H9 (cell line): ENCODE measurements around the gene GTF2F2. TPM values are rescaled to one million over a fixed set of nuclear protein-coding genes. Genes with fewer than 3 reads are reported as not detected.

ENCODE experiments used
- DNase-seq: peaks from one replicate; pipeline ENCODE4 v3.0.0-alpha.2; 2017
- H2AFZ ChIP-seq: one replicate; pipeline ENCODE4 v1.6.1; 2013; ENCODE audit warnings: mild to moderate bottlenecking, low read length, control low read depth, moderate library complexity
- H2AK5ac ChIP-seq: 2 replicates; pipeline ENCODE4 v1.6.1; 2013; ENCODE audit warnings: low read length, control low read depth, mixed read lengths; ENCODE audit not compliant: insufficient read length
- H2BK120ac ChIP-seq: one replicate; pipeline ENCODE4 v1.6.1; 2013; ENCODE audit warnings: low read depth, mild to moderate bottlenecking, low read length, control low read depth, inconsistent platforms; ENCODE audit not compliant: poor library complexity, severe bottlenecking
- H2BK12ac ChIP-seq: 2 replicates; pipeline ENCODE4 v1.6.1; 2013; ENCODE audit warnings: low read length, control low read depth, mixed read lengths, low read depth; ENCODE audit not compliant: insufficient read length
- H2BK15ac ChIP-seq: 2 replicates; pipeline ENCODE4 v1.6.1; 2013; ENCODE audit warnings: low read depth, low read length, control low read depth
- H2BK20ac ChIP-seq: one replicate; pipeline ENCODE4 v1.6.1; 2013; ENCODE audit warnings: low read depth, mild to moderate bottlenecking, low read length, control low read depth, inconsistent platforms; ENCODE audit not compliant: poor library complexity, severe bottlenecking
- H2BK5ac ChIP-seq: 2 replicates; pipeline ENCODE4 v1.6.1; 2013; ENCODE audit warnings: low read length, control low read depth, mixed read lengths; ENCODE audit not compliant: insufficient read length
- H3K14ac ChIP-seq: 2 replicates; pipeline ENCODE4 v1.6.1; 2013; ENCODE audit warnings: low read length, control low read depth; ENCODE audit not compliant: insufficient read depth
- H3K18ac ChIP-seq: 2 replicates; pipeline ENCODE4 v1.6.1; 2013; ENCODE audit warnings: low read depth, mild to moderate bottlenecking, mixed read lengths, low read length, control low read depth; ENCODE audit not compliant: insufficient read length
- H3K23ac ChIP-seq: 2 replicates; pipeline ENCODE4 v1.6.1; 2013; ENCODE audit warnings: low read length, control low read depth, mixed read lengths, low read depth; ENCODE audit not compliant: insufficient read length
- H3K23me2 ChIP-seq: 2 replicates; pipeline ENCODE4 v1.6.1; 2013; ENCODE audit warnings: low read depth, mild to moderate bottlenecking, mixed read lengths, low read length, control low read depth; ENCODE audit not compliant: insufficient read length, poor library complexity, severe bottlenecking
- H3K27ac ChIP-seq: 2 replicates; pipeline ENCODE4 v1.5.1; 2013; ENCODE audit warnings: low read length, control low read depth, mixed read lengths, low read depth; ENCODE audit not compliant: insufficient read length
- H3K27me3 ChIP-seq: 2 replicates; pipeline ENCODE4 v1.6.1; 2013; ENCODE audit warnings: low read length, control low read depth, inconsistent platforms; ENCODE audit not compliant: insufficient read depth
- H3K4ac ChIP-seq: 2 replicates; pipeline ENCODE4 v1.6.1; 2013; ENCODE audit warnings: low read depth, mild to moderate bottlenecking, control low read depth, inconsistent platforms, low read length, moderate library complexity
- H3K4me1 ChIP-seq: 2 replicates; pipeline ENCODE4 v1.6.1; 2013; ENCODE audit warnings: low read length, control low read depth, inconsistent platforms; ENCODE audit not compliant: insufficient read depth
- H3K4me2 ChIP-seq: 2 replicates; pipeline ENCODE4 v1.6.1; 2013; ENCODE audit warnings: low read length, control low read depth, mixed read lengths; ENCODE audit not compliant: insufficient read length, insufficient read depth
- H3K56ac ChIP-seq: 2 replicates; pipeline ENCODE4 v1.6.1; 2013; ENCODE audit warnings: low read depth, mild to moderate bottlenecking, mixed read lengths, low read length, control low read depth; ENCODE audit not compliant: insufficient read length
- H3K79me1 ChIP-seq: 2 replicates; pipeline ENCODE4 v1.6.1; 2013; ENCODE audit warnings: low read depth, mild to moderate bottlenecking, moderate library complexity, low read length, control low read depth, inconsistent platforms; ENCODE audit not compliant: insufficient read depth, poor library complexity, severe bottlenecking
- H3K79me2 ChIP-seq: 2 replicates; pipeline ENCODE4 v1.6.1; 2013; ENCODE audit warnings: low read length, control low read depth, inconsistent platforms; ENCODE audit not compliant: insufficient read depth
- H3K9ac ChIP-seq: 2 replicates; pipeline ENCODE4 v1.6.1; 2013; ENCODE audit warnings: low read length, control low read depth, mixed read lengths; ENCODE audit not compliant: insufficient read length; ENCODE audit errors: extremely low read depth
- H3K9me3 ChIP-seq: one replicate; pipeline ENCODE4 v1.6.1; 2013; ENCODE audit warnings: low read depth, low read length, inconsistent platforms; ENCODE audit not compliant: control insufficient read depth
- H3T11ph ChIP-seq: one replicate; pipeline ENCODE4 v1.6.1; 2013; ENCODE audit warnings: mild to moderate bottlenecking, low read length, control low read depth, inconsistent platforms
- H4K20me1 ChIP-seq: one replicate; pipeline ENCODE4 v1.6.1; 2013; ENCODE audit not compliant: control insufficient read depth, insufficient read length, insufficient read depth
- H4K5ac ChIP-seq: 2 replicates; pipeline ENCODE4 v1.6.1; 2013; ENCODE audit warnings: low read depth, mild to moderate bottlenecking, mixed read lengths, low read length, control low read depth; ENCODE audit not compliant: insufficient read length
- H4K8ac ChIP-seq: replicated peaks from 2 replicates; pipeline ENCODE4 v1.6.1; 2013; ENCODE audit warnings: low read length, control low read depth, mixed read lengths, low read depth; ENCODE audit not compliant: insufficient read length
- H4K91ac ChIP-seq: 2 replicates; pipeline ENCODE4 v1.6.1; 2013; ENCODE audit warnings: low read depth, mild to moderate bottlenecking, moderate library complexity, mixed read lengths, low read length, control low read depth; ENCODE audit not compliant: insufficient read length
- H3K27ac Mint-ChIP-seq, 3 experiments: 2 replicates in 2 of 3; 3 replicates in 1 of 3; pipeline ENCODE4 v1.8.0; 2020 to 2021; ENCODE audit warnings: mixed read lengths in 3 of 3, mild to moderate bottlenecking in 1 of 3, moderate library complexity in 1 of 3
- H3K27me3 Mint-ChIP-seq: 2 replicates; pipeline ENCODE4 v1.8.0; 2021; ENCODE audit warnings: low read depth, mild to moderate bottlenecking, moderate library complexity, mixed read lengths
- H3K36me3 Mint-ChIP-seq, 3 experiments: 2 replicates in 2 of 3; 3 replicates in 1 of 3; pipeline ENCODE4 v1.8.0; 2020 to 2021; ENCODE audit warnings: low read depth in 3 of 3, mixed read lengths in 3 of 3; ENCODE audit not compliant: insufficient read depth in 1 of 3
- H3K4me1 Mint-ChIP-seq, 2 experiments: 2 replicates each; pipeline ENCODE4 v1.8.0; 2020; ENCODE audit warnings: mixed read lengths in 2 of 2
- H3K4me3 Mint-ChIP-seq, 2 experiments: 2 replicates in 1 of 2; 3 replicates in 1 of 2; pipeline ENCODE4 v1.8.0; 2020 to 2021; ENCODE audit warnings: mild to moderate bottlenecking in 2 of 2, mixed read lengths in 2 of 2, moderate library complexity in 1 of 2
- H3K9me3 Mint-ChIP-seq, 2 experiments: 2 replicates in 1 of 2; 3 replicates in 1 of 2; pipeline ENCODE4 v1.8.0; 2020; ENCODE audit warnings: mild to moderate bottlenecking in 2 of 2, mixed read lengths in 2 of 2, moderate library complexity in 1 of 2
- WGBS: extraction: QIAGEN DNeasy Blood & Tissue Kit; methylation state at CpG from one replicate; pipeline ENCODE4 v1.1.7; 2013; ENCODE audit warnings: missing lambda C conversion rate, low lambda C conversion rate, mixed read lengths; ENCODE audit not compliant: insufficient read length; ENCODE audit errors: extremely low coverage; 5-methylcytosine and 5-hydroxymethylcytosine counted together
- total RNA-seq: library from RNA; stranded (reverse); gene quantifications from 2 replicates; pipeline ENCODE4 v1.2.1, GENCODE V29; 2021
- TF ChIP-seq, protein P1 (sequence below): fragments of 200-600 bp; sonication (generic); conservative IDR thresholded peaks from 3 replicates; pipeline ENCODE4 v1.8.0; 2021; ENCODE audit warnings: antibody characterized with exemption, mild to moderate bottlenecking

GTF2F2 gene
- total RNA-seq, 1 experiment from 2014 or later, result 29.6 TPM

DNA sequence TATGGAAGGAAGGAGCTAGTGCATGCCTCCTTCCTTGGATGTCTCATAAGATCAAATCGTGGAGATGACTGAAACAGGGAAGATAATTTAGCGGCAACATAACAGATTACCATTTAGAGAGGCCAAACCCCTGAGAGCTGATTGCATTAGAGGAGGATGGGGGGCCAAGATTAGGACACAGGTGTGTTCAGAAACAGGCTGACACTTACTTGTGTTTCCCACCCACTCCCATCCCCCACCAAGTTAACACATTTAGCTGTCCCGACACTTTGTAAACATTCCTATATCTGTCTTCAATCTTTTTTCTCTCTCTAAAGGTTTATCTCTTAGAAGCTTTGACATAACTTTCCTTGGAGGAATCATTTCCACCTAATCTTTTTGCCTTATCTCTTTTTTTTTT lies 129.4 kb downstream of the GTF2F2 start:
- no peaks in the 10 kb centered on the region for H3K27me3 Mint-ChIP-seq
- H2AK5ac ChIP-seq, result no peak overlapping the region
- no peak overlapping the region for H3K14ac ChIP-seq
- no peak overlapping the region for H3K4me3 Mint-ChIP-seq
- H4K20me1 ChIP-seq, result no peaks in the 10 kb centered on the region
- H2BK120ac ChIP-seq, result no peak overlapping the region
- peaks cover 8 to 15% (median 12%) of the 10 kb centered on the region in 3 experiments; a peak in 6 of 7 replicates for H3K36me3 Mint-ChIP-seq
- H3K9me3 Mint-ChIP-seq, result peaks cover 0 to 2% of the 10 kb centered on the region in 2 experiments; a peak in 1 of 5 replicates
- H4K91ac ChIP-seq, result no peak overlapping the region
- WGBS, result no CpG with 5 or more reads among the region's 3 CpGs
- no peaks in the 10 kb centered on the region for H3K27me3 ChIP-seq
- no peak overlapping the region for H2BK15ac ChIP-seq
- no peaks in the 10 kb centered on the region for H3K4me1 ChIP-seq
- H3K79me2 ChIP-seq, result no peaks in the 10 kb centered on the region; the same call in 1 of the 2 replicates
- H2BK12ac ChIP-seq, result no peak overlapping the region
- H4K8ac ChIP-seq, result no peak overlapping the region
- no peaks in the 10 kb centered on the region for H3K9me3 ChIP-seq
- no peak overlapping the region for H3K18ac ChIP-seq
- TF ChIP-seq, protein P1, sequence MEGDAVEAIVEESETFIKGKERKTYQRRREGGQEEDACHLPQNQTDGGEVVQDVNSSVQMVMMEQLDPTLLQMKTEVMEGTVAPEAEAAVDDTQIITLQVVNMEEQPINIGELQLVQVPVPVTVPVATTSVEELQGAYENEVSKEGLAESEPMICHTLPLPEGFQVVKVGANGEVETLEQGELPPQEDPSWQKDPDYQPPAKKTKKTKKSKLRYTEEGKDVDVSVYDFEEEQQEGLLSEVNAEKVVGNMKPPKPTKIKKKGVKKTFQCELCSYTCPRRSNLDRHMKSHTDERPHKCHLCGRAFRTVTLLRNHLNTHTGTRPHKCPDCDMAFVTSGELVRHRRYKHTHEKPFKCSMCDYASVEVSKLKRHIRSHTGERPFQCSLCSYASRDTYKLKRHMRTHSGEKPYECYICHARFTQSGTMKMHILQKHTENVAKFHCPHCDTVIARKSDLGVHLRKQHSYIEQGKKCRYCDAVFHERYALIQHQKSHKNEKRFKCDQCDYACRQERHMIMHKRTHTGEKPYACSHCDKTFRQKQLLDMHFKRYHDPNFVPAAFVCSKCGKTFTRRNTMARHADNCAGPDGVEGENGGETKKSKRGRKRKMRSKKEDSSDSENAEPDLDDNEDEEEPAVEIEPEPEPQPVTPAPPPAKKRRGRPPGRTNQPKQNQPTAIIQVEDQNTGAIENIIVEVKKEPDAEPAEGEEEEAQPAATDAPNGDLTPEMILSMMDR, result no peak
- no peak overlapping the region for H3K4me2 ChIP-seq
- no peak overlapping the region for H3K23ac ChIP-seq
- H3K27ac ChIP-seq, result no peak overlapping the region
- H3K56ac ChIP-seq, result no peak overlapping the region
- H3K9ac ChIP-seq, result no peak overlapping the region
- no peaks in the 10 kb centered on the region for H3K23me2 ChIP-seq
- DNase-seq, result no peak
- peaks cover 2% of the 10 kb centered on the region for H3K79me1 ChIP-seq
- no peak overlapping the region for H4K5ac ChIP-seq
- no peaks in the 10 kb centered on the region for H3K4me1 Mint-ChIP-seq
- no peak overlapping the region for H3K4ac ChIP-seq
- H2BK5ac ChIP-seq, result no peak overlapping the region
- no peak overlapping the region for H2AFZ ChIP-seq
- H2BK20ac ChIP-seq, result no peak overlapping the region
- H3K27ac Mint-ChIP-seq, result no peak overlapping the region
- no peak overlapping the region for H3T11ph ChIP-seq
